Myocyte (in vitro differentiated cells): ENCODE data around the gene MAP4K2. TPM values are rescaled to one million over a fixed set of nuclear protein-coding genes. Genes with fewer than 3 reads are reported as not detected.
A peak's percentile ranks its signal among the peaks of the same experiment; 100 is the strongest.

Experiments
- DNase-seq: peaks from one replicate; pipeline ENCODE4 v3.0.0-alpha.2; 2012; ENCODE audit warnings: low read depth
- total RNA-seq: library from RNA; depleted of rRNA; stranded (reverse); fragments of >200 nt; gene quantifications from 2 replicates; pipeline ENCODE4 v1.2.3, GENCODE V29; 2014

The MAP4K2 gene
- total RNA-seq, 1 donor from 2014 or later: 7.1 TPM

DNA sequence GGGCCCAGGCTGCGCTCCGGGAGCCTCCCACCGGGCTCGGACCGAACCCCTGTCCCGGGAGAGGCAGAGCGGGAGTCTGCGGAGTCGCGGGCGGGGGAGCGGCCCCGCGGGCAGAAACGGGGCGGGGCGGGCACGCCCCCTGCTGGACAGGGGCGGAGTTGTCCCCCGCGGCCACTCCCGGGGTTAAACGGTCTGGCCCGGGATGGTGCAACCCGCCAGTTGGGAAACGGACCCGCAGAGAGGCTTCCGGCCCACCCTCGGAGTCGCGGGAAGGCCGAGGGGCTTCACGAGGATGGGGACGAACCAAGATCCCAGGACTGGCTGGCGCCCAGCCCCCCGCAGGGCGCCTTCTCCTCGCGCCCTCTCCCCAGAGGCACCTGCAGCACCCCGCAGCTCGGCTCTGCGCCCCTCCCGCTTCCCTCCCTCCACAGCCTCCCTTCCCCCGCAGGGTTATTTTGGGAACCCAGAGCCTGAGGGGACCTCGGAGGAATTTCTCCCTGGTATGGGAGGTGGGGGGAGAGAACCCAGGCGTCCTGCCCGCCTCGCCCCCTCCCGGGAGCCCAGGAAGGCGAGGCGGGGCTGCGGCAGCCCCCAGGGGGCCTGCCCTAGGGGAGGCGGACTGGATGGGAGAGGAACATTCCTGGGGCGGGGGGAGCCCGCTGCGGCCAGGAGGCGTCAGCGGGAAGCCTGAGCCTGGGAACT, 60.0 kb downstream of the MAP4K2 start:
- peak; percentile 49 for DNase-seq

GRCh38 chr11:64742087-64742888, 60.7 kb downstream of the MAP4K2 start:
- DNase-seq: peak; percentile 20

DNA sequence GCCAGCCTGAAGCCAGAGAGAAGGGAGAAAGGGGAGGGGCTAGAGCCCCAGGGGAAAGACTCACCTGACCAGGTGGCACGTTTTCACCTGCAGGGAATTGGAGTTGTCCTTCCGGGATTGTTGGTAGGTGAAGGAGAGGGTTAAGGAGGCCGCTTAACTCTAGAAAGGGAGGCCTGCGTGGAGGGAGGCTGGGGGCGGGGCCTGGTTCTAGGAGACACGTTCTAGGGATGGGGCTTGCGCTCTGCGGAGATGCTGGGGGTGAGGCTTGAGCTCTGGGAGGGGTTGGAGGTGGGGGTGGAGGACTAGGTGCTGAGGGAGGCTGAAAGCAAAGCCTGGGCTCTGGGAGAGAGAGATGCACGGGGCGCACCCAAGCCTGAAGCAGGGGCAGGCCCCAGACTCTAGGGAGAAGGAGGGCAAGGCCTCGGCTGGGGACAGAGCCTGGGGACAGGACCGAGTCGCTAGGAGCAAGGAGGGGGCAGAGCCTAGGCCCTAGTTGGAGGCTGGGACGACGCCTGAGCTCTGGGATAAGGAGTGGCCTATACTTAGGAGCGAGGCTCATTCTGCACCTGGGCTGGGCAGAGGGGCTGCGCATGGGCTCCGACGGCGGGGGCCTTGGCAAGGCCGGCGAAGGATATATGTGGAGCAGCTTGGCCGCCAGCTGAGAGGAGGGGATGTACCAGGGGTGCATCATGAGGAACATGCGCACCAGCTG, 61.5 kb downstream of the MAP4K2 start:
- no peak for DNase-seq

GRCh38 chr11:64739871-64740270, 63.1 kb downstream of the MAP4K2 start:
- DNase-seq: no peak

DNA sequence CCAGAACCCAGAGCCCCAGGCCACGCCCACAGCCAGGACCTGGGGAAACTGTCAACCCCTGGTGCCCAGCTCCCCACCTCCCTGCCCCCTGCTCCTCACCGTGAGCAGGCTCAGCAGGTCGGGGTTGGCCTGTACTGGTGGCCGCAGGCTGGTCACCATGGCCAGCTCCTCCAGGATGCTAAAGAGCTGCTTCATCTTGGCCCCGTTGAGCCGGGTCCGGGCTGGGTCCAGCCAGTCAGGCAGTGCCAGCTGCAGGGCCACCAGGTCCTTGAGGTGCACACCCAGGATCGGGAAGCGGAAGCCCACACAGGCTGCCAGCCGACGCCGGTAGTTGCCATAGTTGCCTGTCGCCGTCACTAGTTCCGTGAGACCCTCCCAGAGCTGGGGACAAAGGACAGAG, 66.4 kb downstream of the MAP4K2 start:
- no peak for DNase-seq

- no peak for DNase-seq
Observed at GRCh38 chr11:64735725-64736259, 67.2 kb downstream of the MAP4K2 start.

Other genes starting within 250 kb of the MAP4K2 start
- not detected in 2 replicates for gene SLC22A11, start 247.3 kb downstream of the MAP4K2 start, total RNA-seq
- gene SLC22A12, start 212.0 kb downstream of the MAP4K2 start, total RNA-seq: not detected in 2 replicates
- gene NRXN2, start 80.0 kb downstream of the MAP4K2 start, total RNA-seq: 16.3 and 40.8 TPM in 2 replicates
- gene RASGRP2, start 59.1 kb downstream of the MAP4K2 start, total RNA-seq: 0.62 and 2.3 TPM in 2 replicates
- gene PYGM, start 43.2 kb downstream of the MAP4K2 start, total RNA-seq: 23.5 and 24.9 TPM in 2 replicates
- 97.3 and 141 TPM in 2 replicates for gene SF1, start 24.7 kb downstream of the MAP4K2 start, total RNA-seq
- 10.5 and 13.7 TPM in 2 replicates for gene MEN1, start 7.3 kb upstream of the MAP4K2 start, total RNA-seq
- gene CDC42BPG, start 41.4 kb upstream of the MAP4K2 start, total RNA-seq: 0.62 and 2.0 TPM in 2 replicates
- gene EHD1, start 75.4 kb upstream of the MAP4K2 start, total RNA-seq: 58.0 and 60.4 TPM in 2 replicates
- gene ATG2A, start 114.0 kb upstream of the MAP4K2 start, total RNA-seq: 14.1 and 20.4 TPM in 2 replicates
- 32.1 and 39.0 TPM in 2 replicates for gene PPP2R5B, start 121.5 kb upstream of the MAP4K2 start, total RNA-seq
- gene GPHA2, start 132.7 kb upstream of the MAP4K2 start, total RNA-seq: not detected in 2 replicates
- not detected in 2 replicates for gene MAJIN, start 168.9 kb upstream of the MAP4K2 start, total RNA-seq
- 0.21 and 1.2 TPM in 2 replicates for gene BATF2, start 193.8 kb upstream of the MAP4K2 start, total RNA-seq
- 134 TPM in 2 replicates for gene ARL2, start 210.9 kb upstream of the MAP4K2 start, total RNA-seq
- gene SNX15, start 224.2 kb upstream of the MAP4K2 start, total RNA-seq: 12.5 and 21.3 TPM in 2 replicates
- gene SAC3D1, start 238.0 kb upstream of the MAP4K2 start, total RNA-seq: 20.4 and 32.5 TPM in 2 replicates